Measurements from ENCODE around the gene ZNF428. TPM values are rescaled to one million over a fixed set of nuclear protein-coding genes. Genes with fewer than 3 reads are reported as not detected.

The ZNF428 gene
- total RNA-seq, 2 donors from 2014 or later, result 44.3 to 46.8 TPM

DNA sequence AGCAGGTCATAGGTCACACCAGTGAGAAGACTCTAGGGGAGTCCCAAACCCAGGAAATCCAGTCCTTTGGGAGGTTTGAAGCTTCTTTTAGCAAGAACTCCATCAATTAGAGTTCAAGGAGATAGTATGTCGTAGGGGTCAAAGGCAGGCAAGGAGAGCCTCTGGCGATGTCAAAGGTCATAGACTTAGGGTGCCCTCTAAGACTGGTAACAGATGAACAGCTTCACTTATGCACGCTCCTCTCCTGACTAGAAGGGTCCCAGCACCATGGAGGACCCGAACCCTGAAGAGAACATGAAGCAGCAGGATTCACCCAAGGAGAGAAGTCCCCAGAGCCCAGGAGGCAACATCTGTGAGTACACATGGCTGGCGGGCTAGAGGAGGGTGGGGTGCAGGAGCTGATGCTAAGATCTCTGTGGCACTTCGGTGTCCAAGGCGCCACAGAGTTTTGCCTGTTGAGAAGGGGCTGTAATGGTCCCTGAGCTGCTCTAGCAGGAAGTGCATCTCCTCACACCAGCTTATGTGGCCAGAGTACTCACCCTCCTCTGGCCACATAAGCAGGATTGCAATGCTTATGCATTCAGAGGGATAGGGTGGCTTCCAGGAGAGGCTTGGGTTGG, 22.5 kb downstream of the ZNF428 start:
- peak overlapping the region; percentile 100 for H3K27ac ChIP-seq (ENCODE audit: low read depth, low read length)
- peak overlapping the region; percentile 89 for H3K4me3 Mint-ChIP-seq
- H3K27me3 ChIP-seq (ENCODE audit: control insufficient read depth, insufficient read depth, low read length, poor library complexity, severe bottlenecking), result no peaks in the 10 kb centered on the region
- 33 to 49% methylated on average over 4 to 7 of the region's 7 CpGs for WGBS, 2 experiments (ENCODE audit: insufficient coverage in 1 of 2, insufficient read length in 1 of 2)
- peaks cover 55% of the 10 kb centered on the region for H3K36me3 ChIP-seq (ENCODE audit: control insufficient read depth, insufficient read depth, low read length)
- peak overlapping the region; percentile 88 for H3K9ac ChIP-seq (ENCODE audit: extremely low read depth, low read length, poor library complexity, severe bottlenecking)
- H3K4me1 ChIP-seq (ENCODE audit: control insufficient read depth, insufficient read depth, low read length), result peaks cover 5% of the 10 kb centered on the region
- DNase-seq, result no peak
- H3K27ac Mint-ChIP-seq, result peak overlapping the region; percentile 99
- H3K9me3 ChIP-seq (ENCODE audit: control insufficient read depth, low read length), result no peaks in the 10 kb centered on the region
- no peaks in the 10 kb centered on the region for H3K27me3 Mint-ChIP-seq (ENCODE audit: insufficient read depth)
- peak overlapping the region; percentile 92 for H3K4me3 ChIP-seq (ENCODE audit: low read length)
- no peaks in the 10 kb centered on the region for H3K9me3 Mint-ChIP-seq
- H3K36me3 Mint-ChIP-seq (ENCODE audit: low read depth), result peaks cover 35% of the 10 kb centered on the region
- TF ChIP-seq, protein P1, sequence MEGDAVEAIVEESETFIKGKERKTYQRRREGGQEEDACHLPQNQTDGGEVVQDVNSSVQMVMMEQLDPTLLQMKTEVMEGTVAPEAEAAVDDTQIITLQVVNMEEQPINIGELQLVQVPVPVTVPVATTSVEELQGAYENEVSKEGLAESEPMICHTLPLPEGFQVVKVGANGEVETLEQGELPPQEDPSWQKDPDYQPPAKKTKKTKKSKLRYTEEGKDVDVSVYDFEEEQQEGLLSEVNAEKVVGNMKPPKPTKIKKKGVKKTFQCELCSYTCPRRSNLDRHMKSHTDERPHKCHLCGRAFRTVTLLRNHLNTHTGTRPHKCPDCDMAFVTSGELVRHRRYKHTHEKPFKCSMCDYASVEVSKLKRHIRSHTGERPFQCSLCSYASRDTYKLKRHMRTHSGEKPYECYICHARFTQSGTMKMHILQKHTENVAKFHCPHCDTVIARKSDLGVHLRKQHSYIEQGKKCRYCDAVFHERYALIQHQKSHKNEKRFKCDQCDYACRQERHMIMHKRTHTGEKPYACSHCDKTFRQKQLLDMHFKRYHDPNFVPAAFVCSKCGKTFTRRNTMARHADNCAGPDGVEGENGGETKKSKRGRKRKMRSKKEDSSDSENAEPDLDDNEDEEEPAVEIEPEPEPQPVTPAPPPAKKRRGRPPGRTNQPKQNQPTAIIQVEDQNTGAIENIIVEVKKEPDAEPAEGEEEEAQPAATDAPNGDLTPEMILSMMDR (conservative IDR thresholded peaks at IDR 0.05), result no peak
- peaks cover 25% of the 10 kb centered on the region for H3K4me1 Mint-ChIP-seq

DNA sequence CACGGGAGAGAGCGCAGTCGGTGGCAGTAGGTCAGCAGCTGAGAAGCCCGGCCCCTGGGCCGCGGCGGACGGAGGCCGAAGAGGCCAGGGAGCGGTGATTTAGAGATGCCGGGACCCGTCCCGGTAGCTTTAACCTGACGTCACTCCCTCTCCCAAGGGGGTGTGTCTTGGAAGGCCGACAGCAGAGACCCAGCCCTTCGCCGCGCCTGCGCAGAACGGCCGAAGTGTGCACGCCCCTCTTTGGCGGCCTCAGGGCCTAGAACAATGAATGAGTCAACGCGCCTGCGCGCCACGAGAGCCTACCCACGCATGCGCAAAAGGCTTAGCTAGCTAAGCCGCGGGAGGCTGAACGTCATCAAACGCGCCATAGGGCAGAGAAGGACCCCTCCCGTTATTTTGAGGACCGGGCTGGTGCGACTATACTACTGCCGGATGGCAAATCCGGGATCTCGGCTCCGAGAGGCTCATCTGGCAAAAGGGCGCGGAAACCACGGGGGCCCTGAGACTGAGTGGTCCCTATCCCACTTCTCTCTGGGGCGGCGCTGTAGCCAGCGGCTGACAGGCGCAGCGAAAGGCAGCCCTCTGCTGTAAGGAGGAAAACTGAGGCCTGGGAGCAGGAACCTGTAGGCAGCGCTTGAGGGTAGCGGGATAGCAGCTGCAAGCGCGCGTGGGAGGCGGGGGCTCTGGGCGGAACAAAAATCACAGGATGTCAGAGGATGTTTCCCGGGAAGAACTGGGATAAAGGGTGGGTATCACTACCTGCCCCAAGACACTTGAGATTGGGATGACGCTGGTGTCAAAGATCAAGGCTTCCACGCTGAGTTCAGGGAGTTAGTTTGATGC, 23.2 kb downstream of the ZNF428 start, which contains the start of the genes IRGQ and ZNF576:
TSS of gene IRGQ (minus strand) at position 136 of the 843 bp plus-strand sequence. CDS start 796 bp downstream, outside the sequence.
TSS of gene ZNF576 (plus strand) at position 597 of the 843 bp plus-strand sequence. CDS start 514 bp downstream, outside the sequence.
- Histone ChIP-seq H3K36me3 (ENCODE audit: control insufficient read depth, insufficient read depth, low read length) (peaks cover 54% of the 10 kb centered on the region), H3K27ac (ENCODE audit: low read depth, low read length) (peak within 1 kb of the TSS; percentile 100), H3K9me3 (ENCODE audit: control insufficient read depth, low read length) (no peaks in the 10 kb centered on the region), H3K4me1 (ENCODE audit: control insufficient read depth, insufficient read depth, low read length) (peaks cover 4% of the 10 kb centered on the region), H3K9ac (ENCODE audit: extremely low read depth, low read length, poor library complexity, severe bottlenecking) (peak within 1 kb of the TSS; percentile 95), H3K4me3 (ENCODE audit: low read length) (peak within 1 kb of the TSS; percentile 94), H3K27me3 (ENCODE audit: control insufficient read depth, insufficient read depth, low read length, poor library complexity, severe bottlenecking) (no peaks in the 10 kb centered on the region)
- peak within 1 kb of the TSS; percentile 99 for H3K27ac Mint-ChIP-seq
- no peaks in the 10 kb centered on the region for H3K27me3 Mint-ChIP-seq (ENCODE audit: insufficient read depth)
- DNase-seq, result peak; percentile 100
- TF ChIP-seq, protein P1 (conservative IDR thresholded peaks at IDR 0.05), result no peak
- H3K36me3 Mint-ChIP-seq (ENCODE audit: low read depth), result peaks cover 34% of the 10 kb centered on the region
- peak within 1 kb of the TSS; percentile 89 for H3K4me3 Mint-ChIP-seq
- H3K9me3 Mint-ChIP-seq, result no peaks in the 10 kb centered on the region
- peaks cover 23% of the 10 kb centered on the region for H3K4me1 Mint-ChIP-seq
- WGBS, 2 experiments (ENCODE audit: insufficient coverage in 1 of 2, insufficient read length in 1 of 2), result 0% methylated on average over 42 to 60 of the region's 60 CpGs

DNA sequence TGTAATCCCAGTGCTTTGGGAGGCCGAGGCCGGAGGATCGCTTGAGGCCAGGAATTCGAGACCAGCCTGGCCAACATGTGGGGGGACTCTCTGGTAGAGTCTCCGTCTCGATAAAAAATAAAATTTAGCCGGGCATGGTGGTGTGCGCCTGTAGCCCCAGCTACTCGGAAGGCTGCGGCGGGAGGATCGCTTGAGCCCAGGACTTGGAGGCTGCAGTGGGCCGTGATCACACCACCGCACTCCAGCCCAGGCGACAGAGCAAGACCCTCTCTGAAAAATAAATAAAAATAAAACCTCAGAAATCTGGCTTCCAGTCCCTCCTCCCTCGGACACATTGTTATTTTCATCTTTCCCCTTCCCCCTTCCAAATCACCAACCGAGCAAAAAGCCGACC, 23.8 kb downstream of the ZNF428 start:
- Mint-ChIP-seq H3K36me3 (ENCODE audit: low read depth) (peaks cover 39% of the 10 kb centered on the region), H3K9me3 (no peaks in the 10 kb centered on the region), H3K4me3 (peak overlapping the region; percentile 89), H3K27ac (peak overlapping the region; percentile 99), H3K4me1 (peaks cover 23% of the 10 kb centered on the region), H3K27me3 (ENCODE audit: insufficient read depth) (no peaks in the 10 kb centered on the region)
- Histone ChIP-seq H3K36me3 (ENCODE audit: control insufficient read depth, insufficient read depth, low read length) (peaks cover 55% of the 10 kb centered on the region), H3K4me3 (ENCODE audit: low read length) (peak overlapping the region; percentile 94), H3K27ac (ENCODE audit: low read depth, low read length) (peak overlapping the region; percentile 89), H3K27me3 (ENCODE audit: control insufficient read depth, insufficient read depth, low read length, poor library complexity, severe bottlenecking) (no peaks in the 10 kb centered on the region), H3K4me1 (ENCODE audit: control insufficient read depth, insufficient read depth, low read length) (no peaks in the 10 kb centered on the region), H3K9me3 (ENCODE audit: control insufficient read depth, low read length) (no peaks in the 10 kb centered on the region), H3K9ac (ENCODE audit: extremely low read depth, low read length, poor library complexity, severe bottlenecking) (peak overlapping the region; percentile 95)
- no peak for DNase-seq
- 0 to 3% methylated on average over 6 to 18 of the region's 18 CpGs for WGBS, 2 experiments (ENCODE audit: insufficient coverage in 1 of 2, insufficient read length in 1 of 2)
- TF ChIP-seq, protein P1 (conservative IDR thresholded peaks at IDR 0.05), result no peak
